ENCODE results near the gene EIF4H.
A peak's percentile ranks its signal among the peaks of the same experiment; 100 is the strongest.
"Not testable (repeated sequence)": the region's sequence is repeated elsewhere in the genome, so short reads cannot be mapped to it uniquely, and the experiment has no call there.

EIF4H gene

GRCh38 chr7:74153736-74154135, 20.4 kb upstream of the EIF4H start:
- ChIA-PET POLR2A (ENCODE audit: low non-redundant PET) (no interaction called here), CTCF (interaction anchor here (1.0 kb wide), 1 partner anchor 49 kb away, joined by 3 read pairs; no protein-coding TSS in a partner anchor)
- H3K27ac ChIP-seq: peak overlapping the region; percentile 0; the same call in 1 of the 2 replicates
- no peak for DNase-seq (ENCODE audit: low spot score)
- no peak for TF ChIP-seq CTCF (conservative IDR thresholded peaks at IDR 0.05; ENCODE audit: low read depth)

GRCh38 chr7:74155810-74156395, 18.3 kb upstream of the EIF4H start:
- CTCF ChIA-PET: interaction anchor here (0.6 kb wide), 1 partner anchor 48 kb away, joined by 4 read pairs; no protein-coding TSS in a partner anchor

GRCh38 chr7:74157605-74158004, 16.6 kb upstream of the EIF4H start:
- ChIA-PET POLR2A (ENCODE audit: low non-redundant PET) (no interaction called here), CTCF (no interaction called here)
- DNase-seq (ENCODE audit: low spot score): no peak
- TF ChIP-seq CTCF (conservative IDR thresholded peaks at IDR 0.05; ENCODE audit: low read depth): no peak
- no peak overlapping the region for H3K27ac ChIP-seq

More at GRCh38 chr7:74155810-74156395, 18.3 kb upstream of the EIF4H start:
- no peak overlapping the region for H3K27ac ChIP-seq
- no peak for DNase-seq (ENCODE audit: low spot score)
- TF ChIP-seq CTCF (conservative IDR thresholded peaks at IDR 0.05; ENCODE audit: low read depth): no peak
- POLR2A ChIA-PET (ENCODE audit: low non-redundant PET): interaction anchor here (0.5 kb wide), 1 partner anchor 635 kb away, joined by 4 read pairs; no protein-coding TSS in a partner anchor

- ChIA-PET CTCF (no interaction called here), POLR2A (ENCODE audit: low non-redundant PET) (no interaction called here)
- no peak for DNase-seq (ENCODE audit: low spot score)
- no peak for TF ChIP-seq CTCF (conservative IDR thresholded peaks at IDR 0.05; ENCODE audit: low read depth)
- H3K27ac ChIP-seq: no peak overlapping the region
These were observed 9.1 kb upstream of the EIF4H start for GRCh38 chr7:74164985-74165456.

- ChIA-PET POLR2A (ENCODE audit: low non-redundant PET) (no interaction called here), CTCF (no interaction called here)
- no peak for TF ChIP-seq CTCF (conservative IDR thresholded peaks at IDR 0.05; ENCODE audit: low read depth)
- DNase-seq (ENCODE audit: low spot score): no peak
- no peak overlapping the region for H3K27ac ChIP-seq
These were observed 8.1 kb upstream of the EIF4H start for GRCh38 chr7:74165867-74166593.

GRCh38 chr7:74167324-74167723, 6.8 kb upstream of the EIF4H start:
- CTCF ChIA-PET; DNase-seq (ENCODE audit: low spot score); H3K27ac ChIP-seq; POLR2A ChIA-PET (ENCODE audit: low non-redundant PET): not testable (repeated sequence)

GRCh38 chr7:74173074-74173473, 1.1 kb upstream of the EIF4H start:
- CTCF ChIA-PET: interaction anchor here (1.0 kb wide), 1 partner anchor 232 kb away, joined by 3 read pairs; no protein-coding TSS in a partner anchor
- peak overlapping the region; percentile 94 for H3K27ac ChIP-seq
- POLR2A ChIA-PET (ENCODE audit: low non-redundant PET): no interaction called here
- no peak for TF ChIP-seq CTCF (conservative IDR thresholded peaks at IDR 0.05; ENCODE audit: low read depth)
- DNase-seq (ENCODE audit: low spot score): no peak

All from RWPE1 (cell line).